ENCODE measurements around the gene STAMBP. TPM values are rescaled to one million over a fixed set of nuclear protein-coding genes. Genes with fewer than 3 reads are reported as not detected.

The STAMBP gene
- polyA plus RNA-seq, 3 donors = 26.0 to 40.8 (median 40.7) TPM

- H3K9ac ChIP-seq (ENCODE audit: insufficient read depth, low read length, poor library complexity, severe bottlenecking) = no peak overlapping the region
- peaks cover 0 to 1% (median 0%) of the 10 kb centered on the region in 3 donors for H3K27me3 Mint-ChIP-seq (ENCODE audit: low read depth in 3 of 3)
- H2AFZ ChIP-seq (ENCODE audit: insufficient read depth, low read depth, low read length, poor library complexity, severe bottlenecking) = no peak overlapping the region
- no peaks in the 10 kb centered on the region for H3K4me1 Mint-ChIP-seq
- H3K36me3 Mint-ChIP-seq = peaks cover 0 to 64% of the 10 kb centered on the region in 2 donors
- H3K4me3 ChIP-seq (replicated peaks in 1 of 3; ENCODE audit: low read depth in 2 of 3, low read length in 3 of 3) = no peak overlapping the region
- no peaks in the 10 kb centered on the region for H3K79me2 ChIP-seq (ENCODE audit: insufficient read depth, low read length)
- H3K27ac Mint-ChIP-seq = peak overlapping the region in 3 of 7 donors; percentile 33 to 65 (median 64)
- H3K4me2 ChIP-seq (replicated peaks; ENCODE audit: extremely low read depth, low read length, poor library complexity, severe bottlenecking) = no peak overlapping the region
- peaks cover 3% of the 10 kb centered on the region for H4K20me1 ChIP-seq (ENCODE audit: insufficient read depth, low read length)
- TF ChIP-seq CTCF (IDR thresholded peaks at IDR 0.05) = peak; percentile 21
- no peaks in the 10 kb centered on the region for H3K27me3 ChIP-seq (ENCODE audit: control insufficient read depth in 2 of 2, insufficient read depth in 2 of 2, low read length in 2 of 2)
- 96% methylated on average over 3 of the region's 3 CpGs for WGBS (ENCODE audit: insufficient coverage)
- no peak for DNase-seq
- H3K27ac ChIP-seq (ENCODE audit: low read depth in 1 of 2, low read length in 2 of 2) = no peak overlapping the region
- no peaks in the 10 kb centered on the region for H3K9me3 Mint-ChIP-seq
- peaks cover 84 to 100% of the 10 kb centered on the region in 2 donors for H3K36me3 ChIP-seq (replicated peaks in 1 of 2; ENCODE audit: control insufficient read depth in 1 of 2, insufficient read depth in 2 of 2, low read length in 2 of 2)
- no peaks in the 10 kb centered on the region for H3K4me1 ChIP-seq (ENCODE audit: control insufficient read depth in 1 of 2, insufficient read depth in 2 of 2, low read length in 2 of 2)
- H3K4me3 Mint-ChIP-seq = no peak overlapping the region
- intact Hi-C loops (cut with micrococcal nuclease) = no loop called here
- H3K9me3 ChIP-seq (replicated peaks in 1 of 2; ENCODE audit: control insufficient read depth in 1 of 2, insufficient read depth in 1 of 2, low read length in 2 of 2) = no peaks in the 10 kb centered on the region
Observed at GRCh38 chr2:73851274-73851673, 22.5 kb downstream of the STAMBP start.

- H3K4me3 ChIP-seq (replicated peaks in 1 of 3; ENCODE audit: low read depth in 2 of 3, low read length in 3 of 3) = no peak overlapping the region
- no peak overlapping the region for H3K27ac ChIP-seq (ENCODE audit: low read depth in 1 of 2, low read length in 2 of 2)
- no peak for TF ChIP-seq CTCF (IDR thresholded peaks at IDR 0.05)
- H3K9me3 ChIP-seq (replicated peaks in 1 of 2; ENCODE audit: control insufficient read depth in 1 of 2, insufficient read depth in 1 of 2, low read length in 2 of 2) = no peaks in the 10 kb centered on the region
- no peaks in the 10 kb centered on the region for H3K79me2 ChIP-seq (ENCODE audit: insufficient read depth, low read length)
- intact Hi-C loops (cut with micrococcal nuclease) = no loop called here
- Mint-ChIP-seq H3K27ac (no peak overlapping the region), H3K4me3 (no peak overlapping the region), H3K27me3 (ENCODE audit: low read depth in 3 of 3) (peaks cover 0 to 1% (median 0%) of the 10 kb centered on the region in 3 donors), H3K36me3 (peaks cover 0 to 64% of the 10 kb centered on the region in 2 donors), H3K4me1 (no peaks in the 10 kb centered on the region), H3K9me3 (no peaks in the 10 kb centered on the region)
- no peak overlapping the region for H3K4me2 ChIP-seq (replicated peaks; ENCODE audit: extremely low read depth, low read length, poor library complexity, severe bottlenecking)
- no peak overlapping the region for H3K9ac ChIP-seq (ENCODE audit: insufficient read depth, low read length, poor library complexity, severe bottlenecking)
- no peaks in the 10 kb centered on the region for H3K4me1 ChIP-seq (ENCODE audit: control insufficient read depth in 1 of 2, insufficient read depth in 2 of 2, low read length in 2 of 2)
- no peak overlapping the region for H2AFZ ChIP-seq (ENCODE audit: insufficient read depth, low read depth, low read length, poor library complexity, severe bottlenecking)
- DNase-seq = peak in 2 of 3 donors; percentile 9 to 53
- peaks cover 3% of the 10 kb centered on the region for H4K20me1 ChIP-seq (ENCODE audit: insufficient read depth, low read length)
- no peaks in the 10 kb centered on the region for H3K27me3 ChIP-seq (ENCODE audit: control insufficient read depth in 2 of 2, insufficient read depth in 2 of 2, low read length in 2 of 2)
- H3K36me3 ChIP-seq (replicated peaks in 1 of 2; ENCODE audit: control insufficient read depth in 1 of 2, insufficient read depth in 2 of 2, low read length in 2 of 2) = peaks cover 84 to 100% of the 10 kb centered on the region in 2 donors
Observed at GRCh38 chr2:73852020-73852419, 23.3 kb downstream of the STAMBP start.
